HEK293 (cell line): ENCODE measurements around the gene FBXW5.

Source experiments
- CTCF ChIA-PET: fragments of 350-600 bp; formaldehyde crosslinking; extraction: SDS; loops from one replicate; lab custom pipeline; 2021; ENCODE audit warnings: antibody characterized with exemption; lab: Yijun Ruan, JAX
- POLR2A ChIA-PET: fragments of 300-600 bp; formaldehyde crosslinking; extraction: SDS; loops from one replicate; lab custom pipeline; 2020; ENCODE audit warnings: antibody characterized with exemption, inconsistent platforms; lab: Yijun Ruan, JAX
- H3K27ac ChIP-seq: fragments of 200-500 bp; sonication (Bioruptor generic); 2 replicates; pipeline ENCODE4 v1.5.1; 2014; ENCODE audit warnings: low read depth, low read length, control low read depth, inconsistent platforms; ENCODE audit errors: extremely low read depth
- H3K36me3 ChIP-seq, 2 experiments: fragments of 200-500 bp in 1 of 2; sonication (Bioruptor generic) in 1 of 2; 1 replicate in 1 of 2; 2 replicates in 1 of 2; pipeline ENCODE4 v1.5.1; 2014 to 2017; ENCODE audit warnings: inconsistent platforms in 2 of 2, low read length in 2 of 2; ENCODE audit not compliant: control insufficient read depth in 2 of 2, insufficient read depth in 1 of 2
- H3K4me1 ChIP-seq: fragments of 200-500 bp; sonication (Bioruptor generic); 2 replicates; pipeline ENCODE4 v1.5.1; 2014; ENCODE audit warnings: mild to moderate bottlenecking, low read length, inconsistent platforms; ENCODE audit not compliant: control insufficient read depth, insufficient read depth
- H3K4me3 ChIP-seq: 2 replicates; pipeline ENCODE4 v1.5.1; 2011; ENCODE audit warnings: low read depth, mild to moderate bottlenecking, control low read depth, low read length, moderate library complexity
- H3K9me3 ChIP-seq: fragments of 200-500 bp; sonication (Bioruptor generic); 2 replicates; pipeline ENCODE4 v1.5.1; 2014; ENCODE audit warnings: low read depth, low read length, inconsistent platforms; ENCODE audit not compliant: control insufficient read depth, insufficient read depth
- EGR2 ChIP-seq: fragments of 450-650 bp; formaldehyde crosslinking; IDR thresholded peaks from 2 replicates; pipeline ENCODE4 v1.5.1; 2016; ENCODE audit warnings: low read depth, missing biosample characterization, missing genetic modification characterization
- FEZF1 ChIP-seq: fragments of 450-650 bp; formaldehyde crosslinking; IDR thresholded peaks from 2 replicates; pipeline ENCODE4 v1.5.1; 2016; ENCODE audit warnings: missing biosample characterization, missing genetic modification characterization
- GLIS1 ChIP-seq: fragments of 450-650 bp; formaldehyde crosslinking; IDR thresholded peaks from 2 replicates; pipeline ENCODE4 v1.5.1; 2016; ENCODE audit warnings: missing biosample characterization, missing genetic modification characterization
- GLIS2 ChIP-seq: fragments of 450-650 bp; formaldehyde crosslinking; IDR thresholded peaks from 2 replicates; pipeline ENCODE4 v1.5.1; 2016; ENCODE audit warnings: missing biosample characterization, missing genetic modification characterization
- KLF9 ChIP-seq: fragments of 450-650 bp; formaldehyde crosslinking; IDR thresholded peaks from 2 replicates; pipeline ENCODE4 v1.5.1; 2016; ENCODE audit warnings: missing biosample characterization, missing genetic modification characterization, low read depth
- OSR2 ChIP-seq: fragments of 450-650 bp; formaldehyde crosslinking; IDR thresholded peaks from 2 replicates; pipeline ENCODE4 v1.5.1; 2016; ENCODE audit warnings: missing biosample characterization, missing genetic modification characterization
- RBAK ChIP-seq: fragments of 450-650 bp; formaldehyde crosslinking; IDR thresholded peaks from 2 replicates; pipeline ENCODE4 v1.5.1; 2016; ENCODE audit warnings: missing biosample characterization, missing genetic modification characterization
- ZFHX2 ChIP-seq: fragments of 450-650 bp; formaldehyde crosslinking; conservative IDR thresholded peaks from 2 replicates; pipeline ENCODE4 v1.5.1; 2016; ENCODE audit warnings: missing biosample characterization, missing genetic modification characterization
- ZFP37 ChIP-seq: fragments of 450-650 bp; formaldehyde crosslinking; IDR thresholded peaks from 2 replicates; pipeline ENCODE4 v1.5.1; 2016; ENCODE audit warnings: missing biosample characterization, missing genetic modification characterization
- ZIC2 ChIP-seq: fragments of 450-650 bp; formaldehyde crosslinking; IDR thresholded peaks from 2 replicates; pipeline ENCODE4 v1.5.1; 2016; ENCODE audit warnings: missing biosample characterization, missing genetic modification characterization
- ZNF157 ChIP-seq: fragments of 450-650 bp; formaldehyde crosslinking; IDR thresholded peaks from 2 replicates; pipeline ENCODE4 v1.5.1; 2016; ENCODE audit warnings: missing biosample characterization, missing genetic modification characterization
- ZNF311 ChIP-seq: fragments of 450-650 bp; formaldehyde crosslinking; IDR thresholded peaks from 2 replicates; pipeline ENCODE4 v1.5.1; 2017; ENCODE audit warnings: missing biosample characterization, missing genetic modification characterization, borderline replicate concordance
- ZNF560 ChIP-seq: fragments of 450-650 bp; formaldehyde crosslinking; IDR thresholded peaks from 2 replicates; pipeline ENCODE4 v1.5.1; 2017; ENCODE audit warnings: missing biosample characterization, missing genetic modification characterization, borderline replicate concordance
- ZNF623 ChIP-seq: fragments of 450-650 bp; formaldehyde crosslinking; IDR thresholded peaks from 2 replicates; pipeline ENCODE4 v1.5.1; 2016; ENCODE audit warnings: missing biosample characterization, missing genetic modification characterization
- ZNF747 ChIP-seq: fragments of 450-650 bp; formaldehyde crosslinking; IDR thresholded peaks from 2 replicates; pipeline ENCODE4 v1.5.1; 2016; ENCODE audit warnings: missing biosample characterization, missing genetic modification characterization
- ZNF768 ChIP-seq: fragments of 450-650 bp; formaldehyde crosslinking; IDR thresholded peaks from 2 replicates; pipeline ENCODE4 v1.5.1; 2018; ENCODE audit warnings: missing biosample characterization, mild to moderate bottlenecking, missing genetic modification characterization
- ZNF785 ChIP-seq: fragments of 450-650 bp; formaldehyde crosslinking; IDR thresholded peaks from 2 replicates; pipeline ENCODE4 v1.5.1; 2016; ENCODE audit warnings: missing biosample characterization, missing genetic modification characterization
- ZSCAN30 ChIP-seq: fragments of 450-650 bp; IDR thresholded peaks from 2 replicates; pipeline ENCODE4 v1.5.1; 2018; ENCODE audit warnings: missing biosample characterization, mild to moderate bottlenecking, missing genetic modification characterization, moderate library complexity
- TF ChIP-seq, protein P1 (sequence below): fragments of 450-650 bp; formaldehyde crosslinking; IDR thresholded peaks from 2 replicates; pipeline ENCODE4 v1.5.1; 2016; ENCODE audit warnings: missing biosample characterization, missing genetic modification characterization
- TF ChIP-seq, protein P2 (sequence below): fragments of 450-650 bp; formaldehyde crosslinking; IDR thresholded peaks from 2 replicates; pipeline ENCODE4 v1.5.1; 2016; ENCODE audit warnings: missing biosample characterization, missing genetic modification characterization
- TF ChIP-seq, protein P3 (sequence below): fragments of 450-650 bp; formaldehyde crosslinking; conservative IDR thresholded peaks from 2 replicates; pipeline ENCODE4 v1.5.1; 2016; ENCODE audit warnings: low read depth, missing biosample characterization, missing genetic modification characterization
- TF ChIP-seq, protein P4 (sequence below): fragments of 450-650 bp; formaldehyde crosslinking; IDR thresholded peaks from 2 replicates; pipeline ENCODE4 v1.5.1; 2016; ENCODE audit warnings: missing biosample characterization, missing genetic modification characterization
- TF ChIP-seq, protein P5 (sequence below): fragments of 450-650 bp; formaldehyde crosslinking; IDR thresholded peaks from 2 replicates; pipeline ENCODE4 v1.5.1; 2017; ENCODE audit warnings: missing biosample characterization, missing genetic modification characterization

The FBXW5 gene

DNA sequence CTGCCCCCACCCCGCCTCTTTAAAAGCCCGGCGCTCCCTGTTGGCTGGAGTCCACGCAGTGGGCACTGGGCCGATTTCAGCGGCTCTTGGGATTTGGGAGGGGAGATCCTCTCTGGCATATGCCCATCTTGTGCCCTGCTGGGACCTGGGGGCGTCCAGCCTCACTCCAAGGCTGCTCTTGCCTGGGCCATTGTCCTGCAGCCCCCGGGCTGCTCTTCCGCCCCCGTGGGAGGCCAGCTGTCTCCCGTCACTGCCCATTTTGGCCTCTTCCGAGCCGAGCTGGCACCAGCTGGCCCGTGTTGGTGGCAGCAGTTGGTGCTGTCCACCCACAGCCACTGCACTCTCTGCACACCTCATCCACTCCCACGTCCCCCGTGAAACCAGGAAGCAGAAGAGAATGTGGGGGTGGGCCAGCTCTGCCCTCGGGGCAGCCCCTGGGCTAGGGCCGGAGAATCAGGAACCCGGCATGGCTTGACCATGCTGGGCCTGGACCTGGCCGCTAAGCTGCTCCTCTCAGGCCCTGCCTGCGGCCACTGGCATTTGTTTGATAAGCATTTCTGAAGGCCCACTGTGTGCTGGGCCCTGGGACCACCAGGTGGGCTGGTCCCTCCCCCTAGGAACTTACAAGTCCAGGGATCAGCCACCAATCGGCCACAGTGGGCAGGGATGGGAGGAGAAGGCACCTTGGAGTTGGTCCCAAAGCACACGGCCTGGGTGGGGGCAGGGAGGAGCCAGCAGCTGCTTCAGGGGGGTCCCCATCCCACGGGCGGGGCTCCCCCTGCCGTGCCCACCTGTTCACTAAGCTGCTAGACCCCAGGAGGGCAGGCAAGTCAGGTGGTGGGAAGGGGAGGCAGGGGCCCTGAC, 2.7 kb upstream of the FBXW5 start:
- CTCF ChIA-PET: interaction anchor here (0.6 to 5.7 kb wide), 28 partner anchors 15 to 509 kb away, joined by 3 to 119 read pairs (median 6); partner anchors contain the start of genes CLIC3, NPDC1 and PAXX
- Histone ChIP-seq H3K4me3 (no peak overlapping the region), H3K36me3 (peaks cover 0 to 11% of the 10 kb centered on the region in 2 experiments; a peak in 1 of 3 replicates), H3K4me1 (no peaks in the 10 kb centered on the region; the same call in 1 of the 2 replicates), H3K27ac (no peak overlapping the region), H3K9me3 (no peaks in the 10 kb centered on the region)
- POLR2A ChIA-PET: interaction anchor here (0.8 to 4.9 kb wide), 11 partner anchors 29 to 147 kb away, joined by 3 to 24 read pairs (median 4); partner anchors contain the start of genes MAN1B1, PAXX and PTGDS
- TF ChIP-seq ZIC2 (tag by site-specific recombination) (0 out of 2 replicates have a peak, but pooled peaks have one; percentile 9), GLIS2 (tag by site-specific recombination) (peak; percentile 51; the same call in 1 of the 2 replicates), EGR2 (tag by site-specific recombination) (peak; percentile 89), FEZF1 (tag by site-specific recombination) (no peak), GLIS1 (peak; percentile 68), ZNF768 (tag by site-specific recombination) (no peak), ZNF623 (tag by site-specific recombination) (no peak), ZFHX2 (tag by site-specific recombination) (peak; percentile 91), RBAK (tag by site-specific recombination) (no peak)
- TF ChIP-seq, protein P1, sequence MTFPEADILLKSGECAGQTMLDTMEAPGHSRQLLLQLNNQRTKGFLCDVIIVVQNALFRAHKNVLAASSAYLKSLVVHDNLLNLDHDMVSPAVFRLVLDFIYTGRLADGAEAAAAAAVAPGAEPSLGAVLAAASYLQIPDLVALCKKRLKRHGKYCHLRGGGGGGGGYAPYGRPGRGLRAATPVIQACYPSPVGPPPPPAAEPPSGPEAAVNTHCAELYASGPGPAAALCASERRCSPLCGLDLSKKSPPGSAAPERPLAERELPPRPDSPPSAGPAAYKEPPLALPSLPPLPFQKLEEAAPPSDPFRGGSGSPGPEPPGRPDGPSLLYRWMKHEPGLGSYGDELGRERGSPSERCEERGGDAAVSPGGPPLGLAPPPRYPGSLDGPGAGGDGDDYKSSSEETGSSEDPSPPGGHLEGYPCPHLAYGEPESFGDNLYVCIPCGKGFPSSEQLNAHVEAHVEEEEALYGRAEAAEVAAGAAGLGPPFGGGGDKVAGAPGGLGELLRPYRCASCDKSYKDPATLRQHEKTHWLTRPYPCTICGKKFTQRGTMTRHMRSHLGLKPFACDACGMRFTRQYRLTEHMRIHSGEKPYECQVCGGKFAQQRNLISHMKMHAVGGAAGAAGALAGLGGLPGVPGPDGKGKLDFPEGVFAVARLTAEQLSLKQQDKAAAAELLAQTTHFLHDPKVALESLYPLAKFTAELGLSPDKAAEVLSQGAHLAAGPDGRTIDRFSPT (tag by site-specific recombination): 0 out of 2 replicates have a peak, but pooled peaks have one; percentile 60
- TF ChIP-seq, protein P2, sequence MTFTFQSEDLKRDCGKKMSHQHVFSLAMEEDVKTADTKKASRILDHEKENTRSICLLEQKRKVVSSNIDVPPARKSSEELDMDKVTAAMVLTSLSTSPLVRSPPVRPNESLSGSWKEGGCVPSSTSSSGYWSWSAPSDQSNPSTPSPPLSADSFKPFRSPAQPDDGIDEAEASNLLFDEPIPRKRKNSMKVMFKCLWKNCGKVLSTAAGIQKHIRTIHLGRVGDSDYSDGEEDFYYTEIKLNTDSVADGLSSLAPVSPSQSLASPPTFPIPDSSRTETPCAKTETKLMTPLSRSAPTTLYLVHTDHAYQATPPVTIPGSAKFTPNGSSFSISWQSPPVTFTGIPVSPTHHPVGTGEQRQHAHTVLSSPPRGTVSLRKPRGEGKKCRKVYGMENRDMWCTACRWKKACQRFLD: no peak

DNA sequence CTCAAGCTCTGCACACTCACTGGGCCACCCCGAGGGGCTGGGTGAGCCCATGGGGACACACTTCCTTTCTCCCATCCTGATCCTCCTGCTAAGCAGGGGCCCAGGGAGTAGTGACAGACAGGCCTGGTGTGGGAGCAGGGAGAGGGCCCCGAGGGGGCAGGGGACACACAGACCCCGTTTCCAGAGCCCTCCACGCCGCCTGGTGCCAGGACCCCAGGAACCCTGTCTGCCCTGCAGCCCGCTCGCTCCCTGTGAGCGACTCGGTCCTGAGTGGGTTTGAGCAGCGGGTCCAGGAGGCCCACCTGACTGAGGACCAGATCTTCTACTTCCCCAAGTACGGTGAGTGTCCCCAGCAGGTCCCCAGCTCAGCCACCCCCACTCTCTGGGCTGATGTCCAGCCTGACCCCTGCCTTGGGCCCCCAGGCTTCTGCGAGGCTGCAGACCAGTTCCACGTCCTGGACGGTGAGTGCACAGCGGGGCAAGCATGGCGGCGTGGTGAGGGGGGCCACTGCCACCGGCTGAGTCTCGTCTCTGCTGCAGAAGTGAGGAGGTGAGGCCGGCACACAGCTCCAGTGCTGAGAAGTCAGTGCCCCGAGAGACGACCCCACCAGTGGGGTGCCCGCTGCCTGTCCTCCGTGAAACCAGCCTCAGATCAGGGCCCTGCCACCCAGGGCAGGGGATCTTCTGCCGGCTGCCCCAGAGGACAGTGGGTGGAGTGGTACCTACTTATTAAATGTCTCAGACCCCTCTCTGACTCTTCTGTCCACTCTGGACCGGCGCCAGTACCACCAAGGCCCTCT, 1.9 kb upstream of the FBXW5 start:
- POLR2A ChIA-PET: interaction anchor here (0.6 to 4.9 kb wide), 4 partner anchors 30 to 88 kb away, joined by 3 to 24 read pairs (median 6); partner anchors contain the start of genes PAXX and PTGDS
- Histone ChIP-seq H3K4me1 (no peaks in the 10 kb centered on the region; the same call in 1 of the 2 replicates), H3K4me3 (no peak overlapping the region), H3K36me3 (peaks cover 0 to 20% of the 10 kb centered on the region in 2 experiments; a peak in 1 of 3 replicates), H3K27ac (no peak overlapping the region), H3K9me3 (no peaks in the 10 kb centered on the region)
- CTCF ChIA-PET: interaction anchor here (1.0 to 5.7 kb wide), 11 partner anchors 16 to 281 kb away, joined by 3 to 119 read pairs (median 6); partner anchors contain the start of genes PAXX and RNF224
- TF ChIP-seq ZNF560 (tag by site-specific recombination) (no peak), ZNF311 (tag by site-specific recombination) (no peak), KLF9 (tag by site-specific recombination) (no peak), ZNF785 (tag by site-specific recombination) (no peak), OSR2 (no peak), ZSCAN30 (tag by site-specific recombination) (no peak), ZNF157 (tag by site-specific recombination) (no peak), ZNF747 (no peak), ZFP37 (tag by site-specific recombination) (no peak)
- TF ChIP-seq, protein P3, sequence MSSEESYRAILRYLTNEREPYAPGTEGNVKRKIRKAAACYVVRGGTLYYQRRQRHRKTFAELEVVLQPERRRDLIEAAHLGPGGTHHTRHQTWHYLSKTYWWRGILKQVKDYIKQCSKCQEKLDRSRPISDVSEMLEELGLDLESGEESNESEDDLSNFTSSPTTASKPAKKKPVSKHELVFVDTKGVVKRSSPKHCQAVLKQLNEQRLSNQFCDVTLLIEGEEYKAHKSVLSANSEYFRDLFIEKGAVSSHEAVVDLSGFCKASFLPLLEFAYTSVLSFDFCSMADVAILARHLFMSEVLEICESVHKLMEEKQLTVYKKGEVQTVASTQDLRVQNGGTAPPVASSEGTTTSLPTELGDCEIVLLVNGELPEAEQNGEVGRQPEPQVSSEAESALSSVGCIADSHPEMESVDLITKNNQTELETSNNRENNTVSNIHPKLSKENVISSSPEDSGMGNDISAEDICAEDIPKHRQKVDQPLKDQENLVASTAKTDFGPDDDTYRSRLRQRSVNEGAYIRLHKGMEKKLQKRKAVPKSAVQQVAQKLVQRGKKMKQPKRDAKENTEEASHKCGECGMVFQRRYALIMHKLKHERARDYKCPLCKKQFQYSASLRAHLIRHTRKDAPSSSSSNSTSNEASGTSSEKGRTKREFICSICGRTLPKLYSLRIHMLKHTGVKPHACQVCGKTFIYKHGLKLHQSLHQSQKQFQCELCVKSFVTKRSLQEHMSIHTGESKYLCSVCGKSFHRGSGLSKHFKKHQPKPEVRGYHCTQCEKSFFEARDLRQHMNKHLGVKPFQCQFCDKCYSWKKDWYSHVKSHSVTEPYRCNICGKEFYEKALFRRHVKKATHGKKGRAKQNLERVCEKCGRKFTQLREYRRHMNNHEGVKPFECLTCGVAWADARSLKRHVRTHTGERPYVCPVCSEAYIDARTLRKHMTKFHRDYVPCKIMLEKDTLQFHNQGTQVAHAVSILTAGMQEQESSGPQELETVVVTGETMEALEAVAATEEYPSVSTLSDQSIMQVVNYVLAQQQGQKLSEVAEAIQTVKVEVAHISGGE (tag by site-specific recombination): no peak
- TF ChIP-seq, protein P4, sequence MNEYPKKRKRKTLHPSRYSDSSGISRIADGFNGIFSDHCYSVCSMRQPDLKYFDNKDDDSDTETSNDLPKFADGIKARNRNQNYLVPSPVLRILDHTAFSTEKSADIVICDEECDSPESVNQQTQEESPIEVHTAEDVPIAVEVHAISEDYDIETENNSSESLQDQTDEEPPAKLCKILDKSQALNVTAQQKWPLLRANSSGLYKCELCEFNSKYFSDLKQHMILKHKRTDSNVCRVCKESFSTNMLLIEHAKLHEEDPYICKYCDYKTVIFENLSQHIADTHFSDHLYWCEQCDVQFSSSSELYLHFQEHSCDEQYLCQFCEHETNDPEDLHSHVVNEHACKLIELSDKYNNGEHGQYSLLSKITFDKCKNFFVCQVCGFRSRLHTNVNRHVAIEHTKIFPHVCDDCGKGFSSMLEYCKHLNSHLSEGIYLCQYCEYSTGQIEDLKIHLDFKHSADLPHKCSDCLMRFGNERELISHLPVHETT (tag by site-specific recombination): no peak
- TF ChIP-seq, protein P5, sequence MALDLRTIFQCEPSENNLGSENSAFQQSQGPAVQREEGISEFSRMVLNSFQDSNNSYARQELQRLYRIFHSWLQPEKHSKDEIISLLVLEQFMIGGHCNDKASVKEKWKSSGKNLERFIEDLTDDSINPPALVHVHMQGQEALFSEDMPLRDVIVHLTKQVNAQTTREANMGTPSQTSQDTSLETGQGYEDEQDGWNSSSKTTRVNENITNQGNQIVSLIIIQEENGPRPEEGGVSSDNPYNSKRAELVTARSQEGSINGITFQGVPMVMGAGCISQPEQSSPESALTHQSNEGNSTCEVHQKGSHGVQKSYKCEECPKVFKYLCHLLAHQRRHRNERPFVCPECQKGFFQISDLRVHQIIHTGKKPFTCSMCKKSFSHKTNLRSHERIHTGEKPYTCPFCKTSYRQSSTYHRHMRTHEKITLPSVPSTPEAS (tag by site-specific recombination): no peak
